Sigmoid colon (tissue), 4 donors: ENCODE results near the gene MLPH.

ENCODE experiments used
- CTCF ChIP-seq, 4 experiments: fragments of 450-650 bp in 3 of 4; fragments of 200-600 bp in 1 of 4; IDR thresholded peaks; one replicate each; pipeline ENCODE4 v1.5.1; 2016 to 2019; ENCODE audit warnings: antibody characterized with exemption in 4 of 4, mild to moderate bottlenecking in 3 of 4, moderate library complexity in 2 of 4
- EP300 ChIP-seq, 4 donors: sonication (generic); formaldehyde crosslinking; IDR thresholded peaks; one replicate each; pipeline ENCODE4 v1.6.1; 2017; ENCODE audit warnings: antibody characterized with exemption in 4 of 4
- POLR2A ChIP-seq, 2 donors: fragments of 450-650 bp; IDR thresholded peaks; one replicate each; pipeline ENCODE4 v1.6.1; 2016; ENCODE audit warnings: antibody characterized with exemption in 2 of 2, mild to moderate bottlenecking in 2 of 2, moderate library complexity in 2 of 2
- POLR2AphosphoS5 ChIP-seq, 4 donors: sonication (generic); formaldehyde crosslinking; IDR thresholded peaks; one replicate each; pipeline ENCODE4 v1.6.1; 2017; ENCODE audit warnings: antibody characterized with exemption in 4 of 4

GRCh38 chr2:237517990-237518389, 30.9 kb downstream of the MLPH start:
- TF ChIP-seq CTCF (IDR thresholded peaks at IDR 0.05), result no peak
- no peak for TF ChIP-seq POLR2A (IDR thresholded peaks at IDR 0.05)
- TF ChIP-seq POLR2AphosphoS5 (IDR thresholded peaks at IDR 0.05), result no peak
- no peak for TF ChIP-seq EP300 (IDR thresholded peaks at IDR 0.05)
